ENCODE data around the gene ZNF662.

The ZNF662 gene

DNA sequence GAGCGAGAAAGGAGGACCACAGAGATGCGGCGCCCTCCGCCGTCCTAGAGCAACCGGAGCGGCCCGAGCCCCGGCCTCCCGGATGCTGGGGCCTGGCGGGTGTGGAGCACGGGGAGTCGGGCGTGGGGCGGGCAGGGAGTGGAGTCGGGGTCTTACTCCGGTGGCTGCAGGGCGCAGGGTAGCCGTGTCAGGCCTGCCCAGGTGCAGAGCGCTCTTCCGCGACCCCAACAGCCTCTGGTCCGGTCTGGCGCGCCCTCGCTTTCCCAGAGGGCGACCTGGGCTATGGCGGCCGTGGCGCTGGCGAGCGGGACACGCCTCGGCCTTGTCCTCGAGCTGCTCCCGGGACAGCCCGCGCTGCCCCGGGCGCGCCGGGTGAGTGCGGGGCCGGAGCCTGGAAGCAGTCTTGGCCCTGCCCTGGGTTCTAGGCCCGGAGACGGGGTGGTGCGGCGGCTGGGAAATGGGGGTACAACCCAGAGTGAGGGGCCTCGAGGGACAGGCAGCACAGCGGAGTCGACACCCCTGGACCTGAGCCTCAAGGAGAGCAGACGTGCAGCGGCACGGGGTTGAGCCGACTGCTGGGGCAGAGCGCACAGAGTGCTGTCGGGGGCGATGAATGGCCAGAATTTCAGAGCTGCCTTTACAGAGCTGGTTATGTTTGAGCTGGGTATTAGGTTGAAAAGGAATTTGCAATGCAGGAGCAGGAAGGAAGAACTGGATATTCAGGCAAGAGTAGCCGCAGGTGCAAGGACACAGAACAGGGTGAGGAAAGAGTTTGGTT lies at the start of gene ZNF662:
ZNF662 (plus strand) TSS at position 73 of the 778 bp plus-strand sequence. CDS start 1,973 bp downstream, outside the sequence.
- peaks cover 8 to 14% of the 10 kb centered on the region in 2 donors for H3K4me1 Mint-ChIP-seq
- peaks cover 39 to 52% of the 10 kb centered on the region in 2 donors for H3K27me3 Mint-ChIP-seq
- peak within 1 kb of the TSS; percentile 60 to 79 for H3K4me3 Mint-ChIP-seq

DNA sequence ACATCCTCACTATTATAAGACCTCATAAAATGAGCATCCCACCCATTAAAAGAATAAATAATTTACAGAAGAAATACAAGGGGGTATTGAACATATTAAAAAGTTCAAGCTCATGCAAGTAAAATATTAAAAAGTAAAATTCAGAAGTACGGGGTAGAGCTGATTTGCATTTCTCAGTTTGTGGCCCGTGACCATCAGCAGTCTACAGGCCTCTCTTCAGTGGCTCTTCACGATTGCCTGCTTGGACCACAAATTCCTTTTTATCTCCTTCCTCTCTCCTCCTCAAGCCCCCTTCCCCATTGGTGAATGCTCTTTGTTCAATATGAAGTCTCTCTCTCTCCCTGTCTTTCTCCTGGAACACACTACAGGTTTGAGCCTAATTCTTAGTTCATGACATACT lies 49.4 kb upstream of the ZNF662 start:
- Mint-ChIP-seq H3K27ac (no peak overlapping the region), H3K9me3 (no peaks in the 10 kb centered on the region), H3K36me3 (no peaks in the 10 kb centered on the region), H3K4me1 (peaks cover 18 to 34% of the 10 kb centered on the region in 2 donors), H3K4me3 (no peak overlapping the region), H3K27me3 (peaks cover 0 to 5% of the 10 kb centered on the region in 2 donors)
- ATAC-seq (replicated peaks) (peak in 1 of 2 donors; percentile 42), DNase-seq (no peak)

More for the DNA sequence above, at the start of gene ZNF662:
- DNase-seq = peak; percentile 16
- Mint-ChIP-seq H3K27ac (peak within 1 kb of the TSS; percentile 26), H3K9me3 (peaks cover 7 to 9% of the 10 kb centered on the region in 2 donors), H3K36me3 (peaks cover 5 to 13% of the 10 kb centered on the region in 2 donors)
- peak; percentile 80 to 81 for ATAC-seq (replicated peaks)

DNA sequence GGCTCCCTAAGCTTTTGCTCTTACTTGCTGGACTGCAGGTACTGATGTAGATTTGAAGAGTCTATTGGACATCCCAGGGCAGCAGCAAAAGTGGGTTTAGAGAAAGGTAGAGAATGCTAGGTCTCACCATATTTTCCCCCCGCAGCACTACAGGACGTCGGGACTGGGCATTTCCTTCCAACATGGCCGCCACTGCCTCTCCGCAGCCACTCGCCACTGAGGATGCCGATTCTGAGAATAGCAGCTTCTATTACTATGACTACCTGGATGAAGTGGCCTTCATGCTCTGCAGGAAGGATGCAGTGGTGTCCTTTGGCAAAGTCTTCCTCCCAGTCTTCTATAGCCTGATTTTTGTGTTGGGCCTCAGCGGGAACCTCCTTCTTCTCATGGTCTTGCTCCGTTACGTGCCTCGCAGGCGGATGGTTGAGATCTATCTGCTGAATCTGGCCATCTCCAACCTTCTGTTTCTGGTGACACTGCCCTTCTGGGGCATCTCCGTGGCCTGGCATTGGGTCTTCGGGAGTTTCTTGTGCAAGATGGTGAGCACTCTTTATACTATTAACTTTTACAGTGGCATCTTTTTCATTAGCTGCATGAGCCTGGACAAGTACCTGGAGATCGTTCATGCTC lies 41.5 kb upstream of the ZNF662 start:
- DNase-seq (no peak), ATAC-seq (replicated peaks) (no peak)
- Mint-ChIP-seq H3K4me3 (no peak overlapping the region), H3K27ac (no peak overlapping the region), H3K36me3 (no peaks in the 10 kb centered on the region), H3K4me1 (no peaks in the 10 kb centered on the region), H3K27me3 (no peaks in the 10 kb centered on the region), H3K9me3 (no peaks in the 10 kb centered on the region)

DNA sequence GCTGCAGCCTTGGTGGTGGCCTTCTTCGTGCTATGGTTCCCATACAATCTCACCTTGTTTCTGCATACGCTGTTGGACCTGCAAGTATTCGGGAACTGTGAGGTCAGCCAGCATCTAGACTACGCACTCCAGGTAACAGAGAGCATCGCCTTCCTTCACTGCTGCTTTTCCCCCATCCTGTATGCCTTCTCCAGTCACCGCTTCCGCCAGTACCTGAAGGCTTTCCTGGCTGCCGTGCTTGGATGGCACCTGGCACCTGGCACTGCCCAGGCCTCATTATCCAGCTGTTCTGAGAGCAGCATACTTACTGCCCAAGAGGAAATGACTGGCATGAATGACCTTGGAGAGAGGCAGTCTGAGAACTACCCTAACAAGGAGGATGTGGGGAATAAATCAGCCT lies 40.7 kb upstream of the ZNF662 start:
- no peak for DNase-seq
- H3K36me3 Mint-ChIP-seq = no peaks in the 10 kb centered on the region
- no peak for ATAC-seq (replicated peaks)
- H3K4me1 Mint-ChIP-seq = no peaks in the 10 kb centered on the region
- H3K4me3 Mint-ChIP-seq = no peak overlapping the region
- no peaks in the 10 kb centered on the region for H3K9me3 Mint-ChIP-seq
- H3K27me3 Mint-ChIP-seq = no peaks in the 10 kb centered on the region
- no peak overlapping the region for H3K27ac Mint-ChIP-seq

DNA sequence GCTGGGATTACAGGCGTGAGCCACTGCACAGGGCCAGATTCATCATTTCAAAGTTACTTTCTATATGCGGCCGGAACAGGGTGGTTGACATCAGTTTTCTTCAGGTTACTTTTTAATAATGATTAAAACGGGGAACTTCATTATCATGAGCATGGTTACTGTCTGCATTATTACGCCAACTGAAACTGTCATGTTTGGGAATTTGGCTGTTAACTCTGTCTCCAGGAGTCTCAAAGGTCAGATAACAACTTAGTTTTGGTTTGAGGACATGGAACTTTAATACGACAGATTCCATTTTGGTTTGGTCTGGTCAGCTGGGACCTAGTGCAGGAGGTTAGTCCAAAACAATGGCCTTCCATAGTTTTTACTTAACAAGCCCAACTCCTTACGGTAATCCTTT lies 38.8 kb upstream of the ZNF662 start:
- H3K36me3 Mint-ChIP-seq = no peaks in the 10 kb centered on the region
- no peaks in the 10 kb centered on the region for H3K9me3 Mint-ChIP-seq
- ATAC-seq (replicated peaks) (no peak), DNase-seq (no peak)
- H3K4me3 Mint-ChIP-seq = no peak overlapping the region
- no peaks in the 10 kb centered on the region for H3K27me3 Mint-ChIP-seq
- H3K4me1 Mint-ChIP-seq = no peaks in the 10 kb centered on the region
- no peak overlapping the region for H3K27ac Mint-ChIP-seq

DNA sequence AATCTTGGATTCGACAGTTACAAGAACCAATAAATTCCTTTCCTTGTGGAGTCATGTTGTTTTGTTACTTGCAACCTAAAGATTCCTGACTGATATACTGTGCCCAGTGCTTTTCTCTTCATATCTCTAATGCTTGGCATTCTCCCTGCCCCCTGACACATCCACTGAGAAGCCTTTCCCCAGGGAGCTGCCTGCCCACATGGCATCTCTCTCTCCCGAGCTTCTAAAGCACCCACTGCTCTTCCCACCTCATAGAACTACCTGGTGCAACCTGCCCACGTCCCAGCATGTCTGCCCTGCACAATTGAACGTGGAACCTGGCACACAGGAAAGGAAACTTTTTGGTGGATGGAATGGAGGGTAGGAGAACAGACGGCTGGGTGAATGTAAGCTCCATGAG lies 37.1 kb upstream of the ZNF662 start:
- Mint-ChIP-seq H3K4me3 (no peak overlapping the region), H3K27ac (no peak overlapping the region), H3K36me3 (peaks cover 0 to 1% of the 10 kb centered on the region in 2 donors), H3K27me3 (peaks cover 0 to 6% of the 10 kb centered on the region in 2 donors), H3K9me3 (no peaks in the 10 kb centered on the region), H3K4me1 (no peaks in the 10 kb centered on the region)
- DNase-seq = no peak
- ATAC-seq (replicated peaks) = no peak

DNA sequence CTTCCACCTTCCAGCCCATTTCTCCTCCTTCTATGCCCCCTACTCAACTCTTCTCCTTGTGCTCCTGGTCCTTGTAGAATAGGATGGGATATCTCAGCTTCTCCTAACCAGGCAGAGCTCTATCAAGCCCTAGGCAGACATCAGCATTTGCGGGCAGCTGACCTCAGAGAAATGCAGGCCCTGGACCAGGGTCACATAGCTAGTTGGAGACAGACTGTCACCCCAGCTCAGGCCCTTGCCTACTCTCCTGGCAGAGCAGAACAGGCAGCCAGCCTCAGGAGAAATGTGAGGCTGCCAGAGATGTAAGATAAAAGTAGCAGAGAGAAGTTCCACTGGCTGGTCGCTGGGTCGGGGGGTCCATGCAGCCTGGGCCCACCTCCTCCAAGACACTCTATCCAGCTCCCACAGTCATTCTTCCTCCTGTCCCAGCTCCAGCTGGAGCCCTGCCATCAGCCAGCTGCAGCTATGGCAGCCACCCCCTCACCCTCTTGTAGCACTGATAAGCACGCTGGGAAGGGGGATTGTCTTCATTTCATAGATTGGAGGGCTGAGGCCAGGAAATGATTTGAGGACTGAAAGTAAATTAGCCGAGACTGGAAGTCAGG lies 34.2 kb upstream of the ZNF662 start:
- DNase-seq (no peak), ATAC-seq (replicated peaks) (no peak)
- H3K9me3 Mint-ChIP-seq = no peaks in the 10 kb centered on the region
- H3K27ac Mint-ChIP-seq = no peak overlapping the region
- peaks cover 0 to 2% of the 10 kb centered on the region in 2 donors for H3K36me3 Mint-ChIP-seq
- H3K4me1 Mint-ChIP-seq = no peaks in the 10 kb centered on the region
- H3K4me3 Mint-ChIP-seq = no peak overlapping the region
- H3K27me3 Mint-ChIP-seq = peaks cover 0 to 6% of the 10 kb centered on the region in 2 donors

DNA sequence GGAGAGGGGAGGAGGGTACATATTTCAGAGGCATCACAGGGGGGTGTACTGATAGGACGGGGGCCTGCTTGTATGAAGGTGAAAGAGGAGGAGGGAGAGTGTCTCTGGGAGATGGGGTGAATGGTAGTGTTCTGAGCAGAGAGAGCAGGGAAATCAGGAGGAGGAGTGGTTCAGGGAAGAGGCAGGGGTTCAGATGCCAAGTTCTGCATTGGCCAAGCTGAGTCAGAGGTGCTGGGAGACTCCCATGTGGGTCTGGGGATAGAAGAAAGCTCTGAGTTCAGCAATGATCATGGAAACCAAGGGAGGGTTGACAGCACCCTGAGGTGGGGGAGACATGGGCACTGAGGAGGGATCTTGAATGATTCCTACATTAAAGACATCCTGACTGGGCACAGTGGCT lies 33.2 kb upstream of the ZNF662 start:
- Mint-ChIP-seq H3K36me3 (peaks cover 0 to 2% of the 10 kb centered on the region in 2 donors), H3K27me3 (peaks cover 0 to 6% of the 10 kb centered on the region in 2 donors), H3K9me3 (no peaks in the 10 kb centered on the region), H3K27ac (no peak overlapping the region), H3K4me3 (no peak overlapping the region), H3K4me1 (no peaks in the 10 kb centered on the region)
- no peak for DNase-seq
- ATAC-seq (replicated peaks) = no peak

DNA sequence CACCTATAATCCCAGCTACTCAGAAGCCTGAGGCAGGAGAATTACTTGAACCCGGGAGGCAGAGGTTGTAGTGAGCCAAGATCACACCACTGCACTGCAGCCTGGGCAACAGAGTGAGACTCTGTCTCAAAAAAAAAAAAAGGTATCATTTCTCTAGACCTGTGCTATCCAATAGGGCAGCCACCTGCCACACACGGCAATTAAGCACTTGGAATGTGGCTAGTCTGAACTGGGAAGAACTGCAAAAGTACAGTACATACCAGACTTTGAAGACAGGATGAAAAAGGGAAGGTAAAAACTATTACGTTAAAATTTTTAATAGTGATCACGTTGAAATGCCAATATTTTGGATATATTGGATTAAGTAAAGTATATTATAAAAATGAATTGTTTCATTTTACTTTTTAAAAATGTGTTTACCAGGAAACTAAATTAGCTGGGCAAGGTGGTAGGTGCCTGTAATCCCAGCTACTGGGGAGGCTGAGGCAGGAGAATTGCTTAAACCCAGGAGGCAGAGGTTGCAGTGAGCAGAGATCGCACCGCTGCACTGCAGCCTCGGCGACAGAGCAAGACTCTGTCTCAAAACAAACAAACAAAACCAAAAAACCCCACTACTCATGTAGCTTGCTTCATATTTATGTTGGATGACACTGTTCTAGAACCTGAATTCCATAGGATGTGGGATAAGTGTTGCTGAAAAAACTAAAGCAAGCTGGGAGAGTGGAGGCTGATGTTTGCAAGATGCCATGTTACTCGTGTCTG lies 32.5 kb upstream of the ZNF662 start:
- Mint-ChIP-seq H3K4me3 (no peak overlapping the region), H3K27me3 (peaks cover 0 to 6% of the 10 kb centered on the region in 2 donors), H3K9me3 (no peaks in the 10 kb centered on the region), H3K4me1 (no peaks in the 10 kb centered on the region), H3K36me3 (peaks cover 0 to 2% of the 10 kb centered on the region in 2 donors), H3K27ac (no peak overlapping the region)
- DNase-seq = no peak
- no peak for ATAC-seq (replicated peaks)

DNA sequence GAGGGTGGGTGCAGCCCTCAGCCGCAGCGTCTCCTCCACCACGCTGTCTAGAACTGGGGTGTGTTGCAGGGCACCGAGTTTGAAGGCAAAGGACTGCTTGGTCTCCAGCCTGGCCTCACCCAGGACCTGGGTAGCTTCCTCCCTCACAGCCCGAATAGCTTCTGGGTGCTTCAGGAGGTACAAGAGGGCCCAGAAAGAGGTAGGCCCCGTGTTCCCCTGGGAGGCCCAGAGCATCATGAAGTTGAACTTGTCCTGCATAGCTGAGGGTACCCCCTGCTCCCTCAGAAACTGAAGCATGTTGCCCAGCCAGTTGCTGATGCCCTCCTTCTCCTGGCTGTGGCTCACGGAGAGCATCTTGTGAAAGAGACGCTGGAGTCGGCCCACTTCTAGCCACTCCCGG lies 31.2 kb upstream of the ZNF662 start:
- Mint-ChIP-seq H3K9me3 (no peaks in the 10 kb centered on the region), H3K27ac (no peak overlapping the region), H3K4me3 (no peak overlapping the region), H3K36me3 (peaks cover 0 to 2% of the 10 kb centered on the region in 2 donors), H3K4me1 (no peaks in the 10 kb centered on the region), H3K27me3 (peaks cover 0 to 6% of the 10 kb centered on the region in 2 donors)
- ATAC-seq (replicated peaks) = no peak
- DNase-seq = no peak

DNA sequence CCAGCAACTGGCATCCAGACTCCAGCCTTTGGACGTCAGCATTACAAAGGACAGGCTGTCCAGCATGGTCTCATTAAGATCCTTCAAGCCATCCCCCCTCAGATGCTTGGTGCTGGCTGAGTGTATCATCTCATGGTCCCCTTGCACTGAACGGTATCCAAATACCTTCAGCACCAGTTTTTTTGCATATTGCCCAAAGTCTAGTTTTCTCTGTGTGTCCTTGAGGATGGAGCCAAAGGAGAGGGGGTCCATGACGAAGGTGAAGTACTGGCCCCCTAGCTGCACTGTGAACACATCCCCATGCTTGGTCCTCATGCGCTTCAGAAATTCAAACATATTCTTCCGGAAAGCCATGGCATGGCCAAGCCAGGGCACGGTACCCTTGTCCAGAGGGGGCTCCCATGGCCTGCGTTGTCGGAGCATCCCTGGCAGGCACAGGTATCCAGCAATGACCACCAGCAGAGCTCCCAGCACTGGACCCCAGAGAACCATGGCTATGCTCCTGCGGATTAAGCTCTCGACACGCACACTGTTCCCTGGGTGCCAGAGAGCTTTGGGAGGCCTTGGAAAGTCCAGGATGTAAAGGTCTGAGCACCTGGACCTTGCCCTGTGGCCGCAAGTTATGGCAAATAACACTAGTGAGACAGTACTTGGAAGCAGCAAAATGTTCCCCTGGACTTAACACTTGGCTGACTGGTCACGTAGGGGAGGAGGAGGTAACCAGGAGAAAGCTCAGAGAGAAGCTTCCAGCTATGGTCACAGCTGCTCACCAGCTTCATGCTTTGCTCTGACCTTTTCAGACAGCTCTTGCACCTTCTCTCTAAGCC lies 30.4 kb upstream of the ZNF662 start, which contains the start of gene CYP8B1:
CYP8B1 (minus strand) TSS at position 555 of the 827 bp plus-strand sequence; CDS start at position 492, 63 bp downstream.
- ATAC-seq (replicated peaks) (no peak), DNase-seq (no peak)
- H3K4me3 Mint-ChIP-seq = no peak within 1 kb of the TSS
- no peak within 1 kb of the TSS for H3K27ac Mint-ChIP-seq
- H3K36me3 Mint-ChIP-seq = peaks cover 0 to 2% of the 10 kb centered on the region in 2 donors
- peaks cover 3 to 4% of the 10 kb centered on the region in 2 donors for H3K4me1 Mint-ChIP-seq
- no peaks in the 10 kb centered on the region for H3K9me3 Mint-ChIP-seq
- peaks cover 0 to 6% of the 10 kb centered on the region in 2 donors for H3K27me3 Mint-ChIP-seq

DNA sequence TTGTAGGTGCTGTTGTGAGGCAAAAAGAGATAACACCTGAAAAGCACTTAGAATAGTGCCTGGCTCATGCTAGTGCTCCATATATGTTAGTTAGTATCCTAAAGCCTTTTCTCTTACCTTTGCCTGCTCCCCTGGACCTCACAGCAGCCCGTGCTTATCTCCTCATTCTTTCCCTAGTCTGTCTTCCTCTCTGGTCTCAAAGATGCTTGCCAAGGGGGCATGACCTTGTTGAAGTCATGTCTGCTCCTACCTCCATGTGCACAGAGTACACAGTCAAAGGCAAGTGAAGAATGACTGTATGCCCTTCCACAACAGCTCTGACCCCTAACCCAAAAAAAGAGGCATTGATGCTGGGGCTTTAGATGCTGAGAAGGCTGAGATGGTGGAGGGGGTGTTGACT lies 29.5 kb upstream of the ZNF662 start:
- H3K27ac Mint-ChIP-seq = no peak overlapping the region
- ATAC-seq (replicated peaks) = no peak
- H3K9me3 Mint-ChIP-seq = no peaks in the 10 kb centered on the region
- peaks cover 0 to 6% of the 10 kb centered on the region in 2 donors for H3K27me3 Mint-ChIP-seq
- no peak overlapping the region for H3K4me3 Mint-ChIP-seq
- H3K36me3 Mint-ChIP-seq = peaks cover 0 to 2% of the 10 kb centered on the region in 2 donors
- no peak for DNase-seq
- peaks cover 7 to 12% of the 10 kb centered on the region in 2 donors for H3K4me1 Mint-ChIP-seq

DNA sequence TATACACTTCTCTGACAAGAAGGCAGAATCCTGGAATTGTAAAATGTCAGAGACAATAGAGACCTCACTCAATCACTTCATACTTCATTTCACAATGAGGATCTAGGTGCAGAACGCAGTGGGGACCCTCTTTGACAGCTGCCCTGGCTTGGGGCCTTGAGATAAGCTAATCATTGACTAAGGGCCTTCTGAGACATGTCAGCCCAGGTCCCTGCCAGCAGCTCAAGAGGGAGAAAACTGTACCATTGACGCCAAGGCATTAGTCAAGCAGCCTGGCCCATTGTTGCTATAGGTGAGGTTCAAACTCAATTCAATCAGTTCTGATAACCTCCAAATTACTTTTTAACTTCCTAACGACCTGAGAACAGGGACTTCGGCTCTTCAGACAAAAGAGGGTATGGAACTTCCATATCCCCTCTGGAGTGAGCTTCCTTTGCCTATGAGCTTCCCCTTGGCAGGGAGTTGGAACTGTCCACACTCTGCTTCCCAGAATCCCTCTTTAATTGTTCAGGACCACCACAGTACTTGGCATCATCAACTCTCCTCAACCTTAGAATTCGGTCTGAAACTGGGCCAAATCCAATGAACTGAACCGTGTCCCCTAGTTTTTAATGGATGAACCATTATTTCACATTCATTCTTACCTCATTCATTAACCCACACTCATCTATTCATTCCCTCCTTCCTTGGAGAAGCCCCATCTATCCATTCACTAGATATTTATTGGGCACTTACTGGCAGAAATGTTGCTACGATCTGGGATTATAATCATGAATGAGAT lies 28.8 kb upstream of the ZNF662 start:
- Mint-ChIP-seq H3K36me3 (peaks cover 0 to 2% of the 10 kb centered on the region in 2 donors), H3K27ac (no peak overlapping the region), H3K4me1 (peaks cover 7 to 15% of the 10 kb centered on the region in 2 donors), H3K27me3 (peaks cover 0 to 6% of the 10 kb centered on the region in 2 donors), H3K4me3 (no peak overlapping the region), H3K9me3 (no peaks in the 10 kb centered on the region)
- ATAC-seq (replicated peaks) (no peak), DNase-seq (no peak)

All from stimulated activated naive B cell treated with anti-CD40 and anti-IgM and Interleukin-4, amounts not matched to agents 10 μg/mL and 1 μg/mL and 100 μg/mL, for 72 hours (primary cell).